ENCODE results near the gene TMEM184B. TPM values are rescaled to one million over a fixed set of nuclear protein-coding genes. Genes with fewer than 3 reads are reported as not detected.

TMEM184B gene
- total RNA-seq, 4 donors from 2014 or later, result 25.4 to 40.7 (median 31.2) TPM

DNA sequence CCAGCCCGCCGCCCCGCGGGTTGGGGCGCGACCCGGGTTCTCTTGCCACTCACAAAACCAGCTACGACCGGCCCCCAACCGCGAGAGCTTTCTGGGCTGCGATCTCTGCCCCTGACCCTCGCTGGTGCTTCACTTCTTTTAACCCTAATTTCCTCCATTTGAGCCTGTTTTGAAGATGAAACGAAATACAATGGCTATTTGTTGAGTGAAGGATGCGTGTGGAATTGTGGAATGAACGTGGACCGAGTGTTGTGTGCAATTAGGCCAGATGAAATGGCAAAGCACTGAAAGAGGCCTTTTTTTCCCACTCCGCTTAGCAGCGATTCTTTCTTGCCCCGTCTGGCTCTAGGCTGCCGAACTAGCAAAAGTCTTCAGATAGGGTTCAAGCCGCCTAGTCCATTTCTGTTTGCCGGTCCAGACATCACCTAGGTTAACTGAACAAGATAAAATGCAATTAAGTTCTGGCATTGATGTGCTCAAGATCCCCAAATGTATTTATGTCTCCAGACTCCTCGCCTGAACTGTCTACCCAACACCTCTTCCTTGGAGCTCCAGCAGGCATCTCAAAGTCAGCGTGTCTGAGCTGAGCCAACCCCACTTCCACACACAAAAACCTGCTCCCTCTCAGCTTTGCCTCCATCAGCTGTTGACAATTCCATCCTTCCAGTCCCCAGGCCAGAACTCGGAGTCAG, 471 bp upstream of the TMEM184B start:
- H3K9me3 ChIP-seq, result no peaks in the 10 kb centered on the region
- H3K4me1 ChIP-seq, result peaks cover 52 to 57% of the 10 kb centered on the region in 2 donors
- H3K36me3 ChIP-seq, result no peaks in the 10 kb centered on the region
- TF ChIP-seq POLR2A (IDR thresholded peaks at IDR 0.05), result no peak
- no peak for TF ChIP-seq CTCF (IDR thresholded peaks at IDR 0.05 in 4 of 5, conservative IDR thresholded peaks at IDR 0.05 in 1 of 5)
- peak overlapping the region; percentile 91 to 96 (median 96) for H3K27ac ChIP-seq
- no peaks in the 10 kb centered on the region for H3K27me3 ChIP-seq
- in situ Hi-C loops (cut with MboI; ENCODE audit: low sequenced_read_pairs in 4 of 4), result loop anchor here in 1 of 4 donors (25.0 kb wide), 1 partner anchor 89 kb away; no protein-coding TSS in a partner anchor
- ATAC-seq (peak in 1 of 2 donors; percentile 43), DNase-seq (no peak)
- peak overlapping the region; percentile 75 to 99 (median 86) for H3K4me3 ChIP-seq
- intact Hi-C loops (cut with DNase I; ENCODE audit: low total_unique reads), result loop anchor here (2.0 to 5.0 kb wide), 2 partner anchors 44 to 71 kb away; partner anchors contain the start of genes CSNK1E and MAFF

- H3K27me3 ChIP-seq, result no peaks in the 10 kb centered on the region
- peak overlapping the region; percentile 75 to 99 (median 86) for H3K4me3 ChIP-seq
- peak overlapping the region; percentile 91 to 96 (median 96) for H3K27ac ChIP-seq
- no peaks in the 10 kb centered on the region for H3K36me3 ChIP-seq
- H3K4me1 ChIP-seq, result peaks cover 57 to 62% of the 10 kb centered on the region in 2 donors
- no peak for DNase-seq
- H3K9me3 ChIP-seq, result no peaks in the 10 kb centered on the region
- TF ChIP-seq POLR2A (IDR thresholded peaks at IDR 0.05), result no peak
- in situ Hi-C loops (cut with MboI; ENCODE audit: low sequenced_read_pairs in 4 of 4) (loop anchor here in 1 of 4 donors (25.0 kb wide), 1 partner anchor 90 kb away; no protein-coding TSS in a partner anchor), intact Hi-C loops (cut with DNase I; ENCODE audit: low total_unique reads) (loop anchor here (2.0 to 5.0 kb wide), 2 partner anchors 45 to 70 kb away; partner anchors contain the start of genes CSNK1E and MAFF)
- ATAC-seq, result peak in 1 of 2 donors; percentile 13
Measured at GRCh38 chr22:38271927-38272372, 860 bp downstream of the TMEM184B start.

DNA sequence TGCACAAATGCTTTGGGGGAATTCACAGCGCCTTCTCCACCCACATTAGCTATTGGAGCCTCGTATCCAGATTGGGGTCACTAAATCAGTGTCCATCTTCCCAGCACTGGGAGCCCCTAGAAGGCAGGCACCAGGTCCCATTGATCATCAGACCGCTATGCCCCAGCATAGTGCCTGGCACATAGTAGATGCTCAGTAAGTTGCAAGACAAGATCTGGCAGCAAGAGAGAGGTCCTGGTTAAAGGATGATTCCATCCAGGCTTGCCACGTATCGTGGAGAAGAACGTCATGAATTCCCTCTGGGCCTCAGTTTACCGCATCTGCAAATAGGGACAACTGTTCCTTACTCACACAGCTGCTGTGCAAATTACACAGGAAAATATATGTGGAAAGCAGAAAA, 1.7 kb downstream of the TMEM184B start:
- Histone ChIP-seq H3K4me3 (peak overlapping the region in 3 of 4 donors; percentile 78 to 99 (median 93)), H3K27me3 (no peaks in the 10 kb centered on the region), H3K27ac (peak overlapping the region; percentile 91 to 96 (median 96)), H3K36me3 (no peaks in the 10 kb centered on the region), H3K4me1 (peaks cover 57 to 66% of the 10 kb centered on the region in 2 donors), H3K9me3 (no peaks in the 10 kb centered on the region)
- intact Hi-C loops (cut with DNase I; ENCODE audit: low total_unique reads) (loop anchor here (5.0 kb wide), 1 partner anchor 69 kb away; the partner anchor contains the start of gene MAFF), in situ Hi-C loops (cut with MboI; ENCODE audit: low sequenced_read_pairs in 4 of 4) (loop anchor here in 1 of 4 donors (25.0 kb wide), 1 partner anchor 91 kb away; no protein-coding TSS in a partner anchor)
- TF ChIP-seq POLR2A (IDR thresholded peaks at IDR 0.05) (no peak), CTCF (IDR thresholded peaks at IDR 0.05 in 4 of 5, conservative IDR thresholded peaks at IDR 0.05 in 1 of 5) (no peak)
- DNase-seq (no peak), ATAC-seq (no peak)

DNA sequence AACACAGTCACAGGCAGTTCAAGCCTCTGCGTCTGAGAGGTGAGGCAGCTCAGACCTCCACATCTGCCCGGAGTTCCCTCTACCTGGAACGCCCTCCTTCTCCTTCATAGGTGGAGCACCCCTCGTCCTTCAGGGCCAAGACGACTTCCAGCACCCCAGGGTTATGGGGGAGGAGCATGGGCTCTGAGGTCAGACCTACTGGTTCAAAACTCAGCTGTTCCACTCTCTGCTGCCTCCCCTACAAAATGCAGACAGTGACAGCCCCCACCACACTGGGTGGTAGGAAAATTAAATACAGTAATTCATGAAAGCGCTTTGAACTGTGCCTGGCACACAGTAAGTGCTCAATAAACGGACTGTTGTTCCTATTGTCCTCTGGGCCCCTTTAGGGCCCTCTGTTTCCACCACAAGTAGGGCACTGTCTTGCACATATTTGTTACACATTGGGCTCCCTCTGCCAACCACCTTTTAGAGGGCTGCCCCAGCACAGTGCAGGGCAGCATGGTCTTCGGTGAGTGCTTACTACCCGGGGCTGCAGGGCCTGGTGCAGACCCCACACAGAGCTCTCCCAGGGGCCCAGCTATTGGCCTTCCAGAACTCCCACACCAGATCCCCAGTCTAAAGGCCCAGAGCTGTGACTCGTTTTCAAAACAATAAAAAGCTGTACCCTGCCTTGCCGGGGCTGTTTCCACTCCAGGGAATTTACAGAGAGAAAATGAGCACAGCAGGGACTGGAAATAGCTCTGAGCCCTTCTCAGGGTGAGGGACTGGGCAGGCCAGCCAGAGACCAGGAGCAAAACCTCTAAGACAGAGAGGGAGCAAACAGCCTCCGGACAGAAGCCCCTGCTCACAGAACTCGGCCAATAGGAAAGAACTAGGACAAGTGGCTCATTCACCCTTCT, 2.5 kb downstream of the TMEM184B start:
- Histone ChIP-seq H3K9me3 (no peaks in the 10 kb centered on the region), H3K27me3 (no peaks in the 10 kb centered on the region), H3K36me3 (no peaks in the 10 kb centered on the region), H3K4me1 (peaks cover 63 to 67% of the 10 kb centered on the region in 2 donors), H3K4me3 (peak overlapping the region in 2 of 4 donors; percentile 29 to 93), H3K27ac (peak overlapping the region; percentile 91 to 96 (median 96))
- intact Hi-C loops (cut with DNase I; ENCODE audit: low total_unique reads), result loop anchor here (5.0 kb wide), 1 partner anchor 68 kb away; the partner anchor contains the start of gene MAFF
- in situ Hi-C loops (cut with MboI; ENCODE audit: low sequenced_read_pairs in 4 of 4), result loop anchor here in 1 of 4 donors (25.0 kb wide), 1 partner anchor 92 kb away; no protein-coding TSS in a partner anchor
- DNase-seq (no peak), ATAC-seq (no peak)
- no peak for TF ChIP-seq POLR2A (IDR thresholded peaks at IDR 0.05)
- TF ChIP-seq CTCF (IDR thresholded peaks at IDR 0.05 in 4 of 5, conservative IDR thresholded peaks at IDR 0.05 in 1 of 5), result no peak

Measured in gastrocnemius medialis (tissue), 4 donors.